Neural progenitor cell (in vitro differentiated cells): Measurements from ENCODE around the gene CBX6.

ENCODE experiments used
- EZH2 ChIP-seq: fragments of 200-600 bp; sonication (generic); IDR thresholded peaks from 2 replicates; pipeline ENCODE4 v1.6.1; 2017; ENCODE audit warnings: antibody characterized with exemption, mild to moderate bottlenecking, moderate library complexity
- EZH2phosphoT487 ChIP-seq: fragments of 200-600 bp; sonication (generic); IDR thresholded peaks from 2 replicates; pipeline ENCODE4 v1.6.1; 2017; ENCODE audit warnings: antibody characterized with exemption
- TF ChIP-seq, protein P1 (sequence below): fragments of 200-600 bp; sonication (generic); IDR thresholded peaks from 2 replicates; pipeline ENCODE4 v1.5.1; 2017; ENCODE audit warnings: antibody characterized with exemption, mild to moderate bottlenecking

DNA sequence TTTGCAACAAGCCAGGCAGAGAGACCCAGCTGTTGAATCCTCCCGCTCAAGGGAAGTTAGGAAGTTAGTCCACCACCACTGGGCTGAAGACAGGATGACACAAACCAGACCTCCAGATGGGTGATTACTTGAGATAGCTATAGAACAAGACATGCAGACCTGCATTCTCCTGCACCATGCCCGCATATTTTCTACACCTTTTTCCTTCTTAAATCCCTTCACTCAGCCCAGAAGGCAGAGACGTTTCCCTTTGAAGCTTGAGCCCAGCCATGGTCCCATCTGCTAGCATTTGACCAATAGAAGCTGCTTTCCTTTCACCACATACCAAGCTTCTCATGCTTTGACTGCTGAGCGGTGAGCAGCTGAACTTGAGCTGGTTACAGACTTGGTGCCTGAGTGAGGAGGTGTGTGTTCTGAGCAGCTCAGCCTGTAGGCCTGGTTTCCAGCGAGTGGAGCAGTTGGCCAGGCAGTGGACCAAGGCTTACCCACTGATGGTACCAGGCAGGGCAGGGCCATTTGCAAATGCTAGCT lies 29.2 kb upstream of the CBX6 start:
- TF ChIP-seq, protein P1, sequence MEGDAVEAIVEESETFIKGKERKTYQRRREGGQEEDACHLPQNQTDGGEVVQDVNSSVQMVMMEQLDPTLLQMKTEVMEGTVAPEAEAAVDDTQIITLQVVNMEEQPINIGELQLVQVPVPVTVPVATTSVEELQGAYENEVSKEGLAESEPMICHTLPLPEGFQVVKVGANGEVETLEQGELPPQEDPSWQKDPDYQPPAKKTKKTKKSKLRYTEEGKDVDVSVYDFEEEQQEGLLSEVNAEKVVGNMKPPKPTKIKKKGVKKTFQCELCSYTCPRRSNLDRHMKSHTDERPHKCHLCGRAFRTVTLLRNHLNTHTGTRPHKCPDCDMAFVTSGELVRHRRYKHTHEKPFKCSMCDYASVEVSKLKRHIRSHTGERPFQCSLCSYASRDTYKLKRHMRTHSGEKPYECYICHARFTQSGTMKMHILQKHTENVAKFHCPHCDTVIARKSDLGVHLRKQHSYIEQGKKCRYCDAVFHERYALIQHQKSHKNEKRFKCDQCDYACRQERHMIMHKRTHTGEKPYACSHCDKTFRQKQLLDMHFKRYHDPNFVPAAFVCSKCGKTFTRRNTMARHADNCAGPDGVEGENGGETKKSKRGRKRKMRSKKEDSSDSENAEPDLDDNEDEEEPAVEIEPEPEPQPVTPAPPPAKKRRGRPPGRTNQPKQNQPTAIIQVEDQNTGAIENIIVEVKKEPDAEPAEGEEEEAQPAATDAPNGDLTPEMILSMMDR = no peak
- TF ChIP-seq EZH2 (no peak), EZH2phosphoT487 (no peak)
